Stimulated activated naive B cell treated with anti-CD40 and anti-IgM and Interleukin-4, amounts not matched to agents 10 μg/mL and 1 μg/mL and 100 μg/mL, for 72 hours (primary cell): ENCODE results near the gene SUN5.
"Not testable (repeated sequence)": the region's sequence is repeated elsewhere in the genome, so short reads cannot be mapped to it uniquely, and the experiment has no call there.

Source experiments
- ATAC-seq, 2 donors: fragments of 150-1000 bp; cut with Tn5 transposase; replicated peaks; 2 replicates each; pipeline ENCODE4 v1.10.0; 2021; ENCODE audit warnings: moderate library complexity in 1 of 2
- DNase-seq: peaks from one replicate; pipeline ENCODE4 v3.0.0; 2021
- H3K27ac Mint-ChIP-seq: one replicate; pipeline ENCODE4 v1.8.0; 2022; ENCODE audit warnings: mild to moderate bottlenecking, mixed read lengths
- H3K27me3 Mint-ChIP-seq, 2 donors: one replicate each; pipeline ENCODE4 v1.8.0; 2022; ENCODE audit warnings: mixed read lengths in 2 of 2
- H3K36me3 Mint-ChIP-seq, 2 donors: one replicate each; pipeline ENCODE4 v1.8.0; 2022; ENCODE audit warnings: mixed read lengths in 2 of 2, mild to moderate bottlenecking in 1 of 2
- H3K4me1 Mint-ChIP-seq, 2 donors: one replicate each; pipeline ENCODE4 v1.8.0; 2022; ENCODE audit warnings: mixed read lengths in 2 of 2, mild to moderate bottlenecking in 1 of 2
- H3K4me3 Mint-ChIP-seq, 2 donors: one replicate each; pipeline ENCODE4 v1.8.0; 2022; ENCODE audit warnings: mild to moderate bottlenecking in 2 of 2, mixed read lengths in 2 of 2, moderate library complexity in 1 of 2
- H3K9me3 Mint-ChIP-seq, 2 donors: one replicate each; pipeline ENCODE4 v1.8.0; 2022; ENCODE audit warnings: mixed read lengths in 2 of 2, mild to moderate bottlenecking in 1 of 2

The SUN5 gene

GRCh38 chr20:32965581-32966373 is 38.5 kb downstream of the SUN5 start:
- Mint-ChIP-seq H3K27me3 (peaks cover 5 to 9% of the 10 kb centered on the region in 2 donors), H3K4me3 (no peak overlapping the region), H3K27ac (no peak overlapping the region), H3K36me3 (no peaks in the 10 kb centered on the region), H3K9me3 (no peaks in the 10 kb centered on the region), H3K4me1 (peaks cover 26 to 33% of the 10 kb centered on the region in 2 donors)
- ATAC-seq (no peak), DNase-seq (no peak)

- Mint-ChIP-seq H3K27ac (no peak overlapping the region), H3K4me3 (no peak overlapping the region), H3K36me3 (no peaks in the 10 kb centered on the region), H3K4me1 (peaks cover 23 to 32% of the 10 kb centered on the region in 2 donors), H3K27me3 (peaks cover 5 to 9% of the 10 kb centered on the region in 2 donors), H3K9me3 (no peaks in the 10 kb centered on the region)
- no peak for ATAC-seq
- no peak for DNase-seq
Observed at GRCh38 chr20:32965115-32965514, 39.1 kb downstream of the SUN5 start.

GRCh38 chr20:32964575-32964974 is 39.7 kb downstream of the SUN5 start:
- no peaks in the 10 kb centered on the region for H3K36me3 Mint-ChIP-seq
- H3K4me3 Mint-ChIP-seq = no peak overlapping the region
- no peaks in the 10 kb centered on the region for H3K9me3 Mint-ChIP-seq
- peaks cover 20 to 26% of the 10 kb centered on the region in 2 donors for H3K4me1 Mint-ChIP-seq
- DNase-seq (no peak), ATAC-seq (no peak)
- H3K27me3 Mint-ChIP-seq = peaks cover 5 to 9% of the 10 kb centered on the region in 2 donors
- no peak overlapping the region for H3K27ac Mint-ChIP-seq

GRCh38 chr20:32963176-32963575 is 41.1 kb downstream of the SUN5 start:
- Mint-ChIP-seq H3K4me3 (no peak overlapping the region), H3K27me3 (peaks cover 7 to 10% of the 10 kb centered on the region in 2 donors), H3K36me3 (peaks cover 1 to 9% of the 10 kb centered on the region in 2 donors), H3K27ac (no peak overlapping the region), H3K9me3 (peaks cover 7 to 9% of the 10 kb centered on the region in 2 donors), H3K4me1 (peaks cover 12 to 20% of the 10 kb centered on the region in 2 donors)
- ATAC-seq = no peak
- no peak for DNase-seq

DNA sequence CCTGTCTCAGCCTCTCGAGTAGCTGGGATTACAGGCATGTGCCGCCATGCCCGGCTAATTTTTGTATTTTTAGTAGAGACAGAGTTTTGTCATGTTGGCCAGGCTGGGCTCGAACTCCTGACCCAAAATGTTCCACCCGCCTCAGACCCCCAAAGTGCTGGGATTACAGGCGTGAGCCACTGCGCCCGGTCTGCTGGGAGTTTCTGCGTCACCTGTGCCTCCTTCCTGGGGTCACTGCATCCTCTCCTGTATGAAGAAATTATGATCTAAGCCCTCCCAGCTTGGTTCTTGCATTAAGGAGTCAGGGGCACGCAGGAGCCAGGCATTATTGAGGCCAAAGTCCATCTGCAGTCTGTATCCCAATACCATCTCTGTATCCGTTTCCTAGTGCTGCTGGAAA is 41.6 kb downstream of the SUN5 start:
- H3K4me3 Mint-ChIP-seq, ATAC-seq, DNase-seq, H3K27ac Mint-ChIP-seq: not testable (repeated sequence)
- peaks cover 11 to 14% of the 10 kb centered on the region in 2 donors for H3K9me3 Mint-ChIP-seq
- peaks cover 4 to 15% of the 10 kb centered on the region in 2 donors for H3K36me3 Mint-ChIP-seq
- H3K27me3 Mint-ChIP-seq = peaks cover 10 to 14% of the 10 kb centered on the region in 2 donors
- H3K4me1 Mint-ChIP-seq = peaks cover 11 to 16% of the 10 kb centered on the region in 2 donors

GRCh38 chr20:32962053-32962452 is 42.2 kb downstream of the SUN5 start:
- ATAC-seq (no peak), DNase-seq (no peak)
- peaks cover 10 to 14% of the 10 kb centered on the region in 2 donors for H3K27me3 Mint-ChIP-seq
- peaks cover 4 to 18% of the 10 kb centered on the region in 2 donors for H3K36me3 Mint-ChIP-seq
- peaks cover 11 to 14% of the 10 kb centered on the region in 2 donors for H3K9me3 Mint-ChIP-seq
- peaks cover 7 to 10% of the 10 kb centered on the region in 2 donors for H3K4me1 Mint-ChIP-seq
- no peak overlapping the region for H3K4me3 Mint-ChIP-seq
- H3K27ac Mint-ChIP-seq = no peak overlapping the region

- no peak for ATAC-seq
- H3K4me1 Mint-ChIP-seq = peaks cover 0 to under 1% of the 10 kb centered on the region in 2 donors
- no peak for DNase-seq
- peaks cover 10 to 19% of the 10 kb centered on the region in 2 donors for H3K27me3 Mint-ChIP-seq
- no peak overlapping the region for H3K27ac Mint-ChIP-seq
- peaks cover 8 to 22% of the 10 kb centered on the region in 2 donors for H3K36me3 Mint-ChIP-seq
- peaks cover 15 to 18% of the 10 kb centered on the region in 2 donors for H3K9me3 Mint-ChIP-seq
- H3K4me3 Mint-ChIP-seq = no peak overlapping the region
Observed at GRCh38 chr20:32960849-32961731, 43.1 kb downstream of the SUN5 start.

- Mint-ChIP-seq H3K4me1 (no peaks in the 10 kb centered on the region), H3K27me3 (peaks cover 8 to 17% of the 10 kb centered on the region in 2 donors), H3K27ac (no peak overlapping the region), H3K4me3 (no peak overlapping the region), H3K36me3 (peaks cover 8 to 22% of the 10 kb centered on the region in 2 donors), H3K9me3 (peaks cover 15 to 18% of the 10 kb centered on the region in 2 donors)
- no peak for DNase-seq
- no peak for ATAC-seq
Observed at GRCh38 chr20:32960222-32960518, 44.1 kb downstream of the SUN5 start.

GRCh38 chr20:32959351-32960221 is 44.6 kb downstream of the SUN5 start:
- peaks cover 8 to 22% of the 10 kb centered on the region in 2 donors for H3K36me3 Mint-ChIP-seq
- H3K27me3 Mint-ChIP-seq = peaks cover 6 to 15% of the 10 kb centered on the region in 2 donors
- H3K9me3 Mint-ChIP-seq = peaks cover 15 to 18% of the 10 kb centered on the region in 2 donors
- H3K27ac Mint-ChIP-seq = no peak overlapping the region
- DNase-seq (no peak), ATAC-seq (no peak)
- no peak overlapping the region for H3K4me3 Mint-ChIP-seq
- H3K4me1 Mint-ChIP-seq = no peaks in the 10 kb centered on the region

- no peak for DNase-seq
- Mint-ChIP-seq H3K4me1 (no peaks in the 10 kb centered on the region), H3K36me3 (peaks cover 8 to 22% of the 10 kb centered on the region in 2 donors), H3K9me3 (peaks cover 17 to 22% of the 10 kb centered on the region in 2 donors), H3K27ac (no peak overlapping the region), H3K4me3 (no peak overlapping the region), H3K27me3 (peaks cover 6 to 10% of the 10 kb centered on the region in 2 donors)
- ATAC-seq = no peak
Observed at GRCh38 chr20:32958574-32958973, 45.7 kb downstream of the SUN5 start.

DNA sequence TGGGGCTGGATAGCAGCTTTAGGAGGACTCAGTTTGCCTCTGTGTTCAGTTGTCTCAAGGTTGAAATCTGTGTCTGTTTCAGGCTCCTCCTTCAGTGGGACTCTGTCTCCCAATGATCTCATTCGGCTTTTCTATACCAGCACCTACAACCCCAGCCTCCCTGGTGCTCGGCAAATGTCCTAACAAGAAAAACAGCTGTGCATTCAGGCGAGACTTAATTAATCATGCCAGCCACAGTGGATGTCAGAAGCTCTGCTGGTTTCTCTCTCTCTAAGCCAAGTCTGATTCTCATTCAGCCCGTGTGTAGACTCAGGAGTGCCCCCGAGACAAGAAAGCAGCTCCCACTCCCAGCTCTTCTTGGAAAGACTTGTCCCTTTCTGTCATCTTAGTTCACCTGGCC is 46.8 kb downstream of the SUN5 start:
- H3K9me3 Mint-ChIP-seq = peaks cover 17 to 22% of the 10 kb centered on the region in 2 donors
- H3K4me3 Mint-ChIP-seq = no peak overlapping the region
- H3K27me3 Mint-ChIP-seq = peaks cover 6 to 10% of the 10 kb centered on the region in 2 donors
- ATAC-seq (no peak), DNase-seq (no peak)
- peaks cover 8 to 22% of the 10 kb centered on the region in 2 donors for H3K36me3 Mint-ChIP-seq
- H3K4me1 Mint-ChIP-seq = no peaks in the 10 kb centered on the region
- H3K27ac Mint-ChIP-seq = no peak overlapping the region

GRCh38 chr20:32950539-32950938 is 53.7 kb downstream of the SUN5 start:
- not testable (repeated sequence) for ATAC-seq, H3K9me3 Mint-ChIP-seq, H3K4me1 Mint-ChIP-seq, H3K27ac Mint-ChIP-seq, H3K36me3 Mint-ChIP-seq, H3K4me3 Mint-ChIP-seq, DNase-seq, H3K27me3 Mint-ChIP-seq

DNA sequence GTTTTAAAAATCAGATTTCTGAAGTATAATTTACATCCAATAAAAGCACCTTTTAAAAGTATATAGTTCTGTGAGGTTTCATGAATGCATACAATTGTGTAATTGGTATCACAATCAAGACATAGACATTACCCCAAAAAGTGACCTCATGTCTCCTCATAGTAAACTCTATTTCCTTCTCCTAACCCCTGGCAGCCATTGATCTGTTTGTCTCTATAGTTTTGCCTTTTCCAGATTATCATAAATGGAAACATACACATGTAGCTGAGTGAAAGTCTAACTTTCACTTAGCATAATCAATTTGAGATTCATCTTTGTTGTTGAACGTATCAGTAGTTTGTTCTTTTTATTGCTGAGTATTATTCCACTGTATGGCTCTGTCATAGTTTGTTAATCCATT is 57.6 kb downstream of the SUN5 start:
- Mint-ChIP-seq H3K4me1 (no peaks in the 10 kb centered on the region), H3K4me3 (no peak overlapping the region), H3K27ac (no peak overlapping the region), H3K36me3 (peaks cover 0 to 4% of the 10 kb centered on the region in 2 donors), H3K9me3 (peaks cover 4% of the 10 kb centered on the region in 2 donors), H3K27me3 (no peaks in the 10 kb centered on the region)
- no peak for ATAC-seq
- DNase-seq = no peak
